RWPE1 (cell line): ENCODE results near the gene ATG7.

Experiments
- CTCF ChIA-PET: fragments of 350-600 bp; sonication (Branson Sonifier 250); formaldehyde crosslinking; extraction: SDS; loops from one replicate; lab custom pipeline; 2021; lab: Yijun Ruan, JAX
- POLR2A ChIA-PET: fragments of 400-600 bp; formaldehyde crosslinking; extraction: SDS; loops from one replicate; lab custom pipeline; 2020; ENCODE audit warnings: antibody characterized with exemption; ENCODE audit not compliant: low non-redundant PET; lab: Yijun Ruan, JAX
- DNase-seq: peaks from one replicate; pipeline ENCODE4 v3.0.0; 2012; ENCODE audit warnings: low spot score
- H3K27ac ChIP-seq: fragments of 450-650 bp; 2 replicates; pipeline ENCODE4 v1.5.1; 2017
- CTCF ChIP-seq: fragments of 450-650 bp; conservative IDR thresholded peaks from 2 replicates; pipeline ENCODE4 v1.5.1; 2017; ENCODE audit warnings: low read depth, mild to moderate bottlenecking

The ATG7 gene

GRCh38 chr3:11566478-11566877 lies 294.3 kb downstream of the ATG7 start:
- peak overlapping the region; percentile 39 for H3K27ac ChIP-seq
- ChIA-PET CTCF (interaction anchor here (0.5 kb wide), 1 partner anchor 86 kb away, joined by 3 read pairs; no protein-coding TSS in a partner anchor), POLR2A (no interaction called here)
- no peak for TF ChIP-seq CTCF
- no peak for DNase-seq

GRCh38 chr3:11566916-11567315 lies 294.7 kb downstream of the ATG7 start:
- H3K27ac ChIP-seq = peak overlapping the region; percentile 39
- ChIA-PET POLR2A (no interaction called here), CTCF (interaction anchor here (0.5 kb wide), 1 partner anchor 86 kb away, joined by 3 read pairs; no protein-coding TSS in a partner anchor)
- DNase-seq = no peak
- no peak for TF ChIP-seq CTCF

- H3K27ac ChIP-seq = peak overlapping the region; percentile 99
- DNase-seq = peak; percentile 85
- ChIA-PET POLR2A (no interaction called here), CTCF (no interaction called here)
- no peak for TF ChIP-seq CTCF
Measured at GRCh38 chr3:11567516-11568467, 295.6 kb downstream of the ATG7 start.

- ChIA-PET CTCF (interaction anchor here (0.5 kb wide), 1 partner anchor 20 kb away, joined by 3 read pairs; no protein-coding TSS in a partner anchor), POLR2A (interaction anchor here (0.6 kb wide), 1 partner anchor 16 kb away, joined by 3 read pairs; no protein-coding TSS in a partner anchor)
- TF ChIP-seq CTCF = no peak
- peak overlapping the region; percentile 99 for H3K27ac ChIP-seq
- DNase-seq = peak; percentile 82
Measured at GRCh38 chr3:11568503-11569155, 296.4 kb downstream of the ATG7 start.

- ChIA-PET POLR2A (no interaction called here), CTCF (interaction anchor here (0.5 to 1.4 kb wide), 2 partner anchors 21 to 31 kb away, joined by 3 to 4 read pairs; no protein-coding TSS in a partner anchor)
- no peak for TF ChIP-seq CTCF
Measured at GRCh38 chr3:11569156-11569741, 297.1 kb downstream of the ATG7 start.

GRCh38 chr3:11570251-11570650 lies 298.1 kb downstream of the ATG7 start:
- ChIA-PET CTCF (interaction anchor here (1.4 kb wide), 1 partner anchor 30 kb away, joined by 4 read pairs; no protein-coding TSS in a partner anchor), POLR2A (no interaction called here)
- H3K27ac ChIP-seq = peak overlapping the region; percentile 99
- DNase-seq = no peak
- TF ChIP-seq CTCF = no peak

More at GRCh38 chr3:11569156-11569741, 297.1 kb downstream of the ATG7 start:
- no peak for DNase-seq
- H3K27ac ChIP-seq = peak overlapping the region; percentile 99
